Stimulated activated CD4-positive, alpha-beta T cell treated with anti-CD3 and anti-CD28 coated beads, Interleukin-12 subunit alpha, Interleukin-12 subunit beta, amount 100 ng/mL, for 24 hours (primary cell): Measurements from ENCODE around the gene SPOCK1.
"Not testable (repeated sequence)": the region's sequence is repeated elsewhere in the genome, so short reads cannot be mapped to it uniquely, and the experiment has no call there.

Source experiments
- DNase-seq, 2 experiments: peaks; one replicate each; pipeline ENCODE4 v3.0.0-alpha.2; 2020; ENCODE audit warnings: low read depth in 2 of 2

The SPOCK1 gene

GRCh38 chr5:136953346-136954069 lies 545.6 kb downstream of the SPOCK1 start:
- DNase-seq = not testable (repeated sequence)

DNA sequence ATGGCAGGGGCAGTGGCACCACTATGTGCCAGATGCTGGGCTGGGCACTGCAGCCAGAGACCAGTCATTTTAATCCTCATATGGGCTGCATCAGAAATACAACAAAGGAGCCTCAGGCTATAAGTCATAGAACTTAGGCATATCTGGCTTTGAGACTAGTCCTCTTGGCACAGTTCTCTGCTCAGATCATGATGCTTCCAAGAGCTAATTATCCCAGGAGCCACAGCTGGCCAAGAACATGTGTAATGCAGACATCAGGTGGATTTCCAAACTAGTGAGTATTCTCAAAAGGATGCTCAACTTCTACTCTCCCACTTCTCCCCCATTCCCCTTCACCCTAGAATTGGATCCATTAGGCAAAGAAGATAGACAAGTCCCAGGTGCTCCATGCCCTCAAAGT lies 571.6 kb downstream of the SPOCK1 start:
- no peak for DNase-seq

- no peak for DNase-seq
These were observed 573.1 kb downstream of the SPOCK1 start for GRCh38 chr5:136926073-136926472.
